Urinary bladder (tissue), 4 donors: ENCODE measurements around the gene TARS1. TPM values are rescaled to one million over a fixed set of nuclear protein-coding genes. Genes with fewer than 3 reads are reported as not detected.
"Not testable (repeated sequence)": the region's sequence is repeated elsewhere in the genome, so short reads cannot be mapped to it uniquely, and the experiment has no call there.

Source experiments
- DNase-seq: peaks from one replicate; pipeline ENCODE4 v3.0.0-alpha.2; 2015; ENCODE audit errors: extremely low spot score
- H3K27ac ChIP-seq: one replicate; pipeline ENCODE4 v1.5.1; 2013; ENCODE audit warnings: low read depth, mild to moderate bottlenecking, moderate library complexity
- H3K36me3 ChIP-seq: one replicate; pipeline ENCODE4 v1.6.1; 2013; ENCODE audit warnings: mild to moderate bottlenecking, moderate library complexity; ENCODE audit not compliant: insufficient read depth
- H3K4me1 ChIP-seq: one replicate; pipeline ENCODE4 v1.6.1; 2013; ENCODE audit warnings: mild to moderate bottlenecking, moderate library complexity; ENCODE audit not compliant: insufficient read depth
- H3K4me3 ChIP-seq: one replicate; pipeline ENCODE4 v1.5.1; 2013; ENCODE audit warnings: low read depth, low read length
- WGBS: extraction: QIAGEN DNeasy Blood & Tissue Kit; methylation state at CpG from one replicate; pipeline ENCODE4 v1.1.7; 2013; 5-methylcytosine and 5-hydroxymethylcytosine counted together
- polyA plus RNA-seq: library from polyadenylated mRNA; stranded (reverse); fragments of 200-250 nt; gene quantifications from one replicate; pipeline ENCODE4 v1.2.3, GENCODE V29; 2013
- total RNA-seq: library from RNA; depleted of rRNA; stranded (reverse); fragments of >200 nt; gene quantifications from one replicate; pipeline ENCODE4 v1.2.3, GENCODE V29; 2014
- donor health status: healthy with polysubstance abuse.
- donor health status: healthy.

TARS1 gene
- total and polyA plus RNA-seq, 2 donors, result 65.4 to 115 TPM

DNA sequence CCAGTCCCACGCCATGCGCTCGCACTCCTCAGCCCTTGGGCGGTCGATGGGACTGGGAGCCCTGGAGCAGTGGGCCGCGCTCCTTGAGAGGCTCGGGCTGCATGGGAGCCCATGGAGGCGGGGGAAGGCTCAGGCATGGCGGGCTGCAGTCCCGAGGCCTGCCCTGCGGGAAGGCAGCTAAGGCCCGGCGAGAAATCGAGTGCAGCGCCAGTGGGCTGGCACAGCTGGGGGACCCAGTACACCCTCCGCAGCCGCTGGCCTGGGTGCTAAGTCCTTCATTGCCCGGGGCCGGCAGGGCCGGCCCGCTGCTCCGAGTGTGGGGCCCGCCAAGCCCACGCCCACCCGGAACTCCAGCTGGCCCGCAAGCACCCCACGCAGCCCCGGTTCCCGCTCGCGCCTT is 74.6 kb downstream of the TARS1 start:
- not testable (repeated sequence) for H3K36me3 ChIP-seq, DNase-seq, H3K27ac ChIP-seq, H3K4me3 ChIP-seq, H3K4me1 ChIP-seq
- 98% methylated on average over 32 of the region's 32 CpGs for WGBS

- no peak for DNase-seq
- H3K27ac ChIP-seq, result no peak overlapping the region
- H3K36me3 ChIP-seq, result no peaks in the 10 kb centered on the region
- 28% methylated on average over 2 of the region's 2 CpGs for WGBS
- no peak overlapping the region for H3K4me3 ChIP-seq
- no peaks in the 10 kb centered on the region for H3K4me1 ChIP-seq
Measured at GRCh38 chr5:33516421-33516820, 75.7 kb downstream of the TARS1 start.
